HG02884 (cell line): ENCODE measurements around the gene E4F1.
"Not testable (repeated sequence)": the region's sequence is repeated elsewhere in the genome, so short reads cannot be mapped to it uniquely, and the experiment has no call there.

Experiments used
- ATAC-seq: cut with Tn5 transposase; IDR thresholded peaks from one replicate; pipeline ENCODE4 v1.9.1; 2021; ENCODE audit warnings: mild to moderate bottlenecking, moderate library complexity; ENCODE audit not compliant: unreplicated experiment

Gene E4F1

GRCh38 chr16:2229632-2230250, 6.3 kb downstream of the E4F1 start:
- no peak for ATAC-seq

GRCh38 chr16:2230376-2230775, 7.0 kb downstream of the E4F1 start:
- no peak for ATAC-seq

- ATAC-seq, result no peak
Observed at GRCh38 chr16:2231016-2231931, 7.9 kb downstream of the E4F1 start.

GRCh38 chr16:2232094-2232990, 9.0 kb downstream of the E4F1 start:
- ATAC-seq, result no peak

- ATAC-seq, result no peak
Observed at GRCh38 chr16:2233046-2233775, 9.8 kb downstream of the E4F1 start.

GRCh38 chr16:2233872-2234812, 10.8 kb downstream of the E4F1 start:
- ATAC-seq, result no peak

GRCh38 chr16:2234813-2235170, 11.4 kb downstream of the E4F1 start:
- no peak for ATAC-seq

- ATAC-seq, result no peak
Observed at GRCh38 chr16:2235234-2235651, 11.9 kb downstream of the E4F1 start.

GRCh38 chr16:2235695-2236336, 12.4 kb downstream of the E4F1 start:
- no peak for ATAC-seq

- ATAC-seq, result no peak
Observed at GRCh38 chr16:2236337-2237101, 13.1 kb downstream of the E4F1 start, which contains the start of gene DNASE1L2. TSS of gene DNASE1L2 (plus strand) at chr16:2236444. CDS start at chr16:2236817, 373 bp downstream.

- ATAC-seq, result no peak
Observed at GRCh38 chr16:2237102-2237482, 13.7 kb downstream of the E4F1 start.

- no peak for ATAC-seq
Observed at GRCh38 chr16:2237493-2238149, 14.2 kb downstream of the E4F1 start.

GRCh38 chr16:2238150-2238837, 14.9 kb downstream of the E4F1 start:
- no peak for ATAC-seq

GRCh38 chr16:2238838-2239675, 15.7 kb downstream of the E4F1 start:
- ATAC-seq, result no peak

- ATAC-seq, result not testable (repeated sequence)
Observed at GRCh38 chr16:2240331-2240730, 16.9 kb downstream of the E4F1 start.

- no peak for ATAC-seq
Observed at GRCh38 chr16:2242598-2242997, 19.2 kb downstream of the E4F1 start.
